ENCODE results near the gene TEX48. TPM values are rescaled to one million over a fixed set of nuclear protein-coding genes. Genes with fewer than 3 reads are reported as not detected.

TEX48 gene
- total RNA-seq, 2 donors from 2014 or later, result not detected

GRCh38 chr9:114701988-114702387 is 20.0 kb upstream of the TEX48 start:
- no peak for DNase-seq (ENCODE audit: low spot score)
- intact Hi-C loops (cut with DNase I), result no loop called here
- Histone ChIP-seq H3K27me3 (replicated peaks; ENCODE audit: insufficient read depth) (no peaks in the 10 kb centered on the region), H3K36me3 (no peaks in the 10 kb centered on the region), H3K4me1 (replicated peaks) (no peaks in the 10 kb centered on the region), H3K27ac (no peak overlapping the region), H3K9me3 (no peaks in the 10 kb centered on the region), H3K4me3 (no peak overlapping the region)
- no peak for TF ChIP-seq POLR2A (IDR thresholded peaks at IDR 0.05)
- TF ChIP-seq POLR2AphosphoS5 (IDR thresholded peaks at IDR 0.05), result no peak
- no peak for TF ChIP-seq CTCF (IDR thresholded peaks at IDR 0.05)

- intact Hi-C loops (cut with DNase I), result no loop called here
- WGBS, result 97% methylated on average over 4 of the region's 4 CpGs
Observed at GRCh38 chr9:114697951-114698351, 16.0 kb upstream of the TEX48 start.

GRCh38 chr9:114696814-114697544 is 15.0 kb upstream of the TEX48 start:
- TF ChIP-seq POLR2A (IDR thresholded peaks at IDR 0.05) (no peak), POLR2AphosphoS5 (IDR thresholded peaks at IDR 0.05) (no peak), CTCF (IDR thresholded peaks at IDR 0.05) (no peak)
- H3K4me1 ChIP-seq (replicated peaks), result no peaks in the 10 kb centered on the region
- no peaks in the 10 kb centered on the region for H3K9me3 ChIP-seq
- WGBS, result 85% methylated on average over 7 of the region's 7 CpGs
- H3K27ac ChIP-seq, result no peak overlapping the region
- intact Hi-C loops (cut with DNase I), result no loop called here
- H3K4me3 ChIP-seq, result no peak overlapping the region
- no peaks in the 10 kb centered on the region for H3K36me3 ChIP-seq
- no peaks in the 10 kb centered on the region for H3K27me3 ChIP-seq (replicated peaks; ENCODE audit: insufficient read depth)
- no peak for DNase-seq (ENCODE audit: low spot score)

More at GRCh38 chr9:114697951-114698351, 16.0 kb upstream of the TEX48 start:
- H3K36me3 ChIP-seq, result no peaks in the 10 kb centered on the region
- no peaks in the 10 kb centered on the region for H3K9me3 ChIP-seq
- no peak overlapping the region for H3K4me3 ChIP-seq
- H3K27me3 ChIP-seq (replicated peaks; ENCODE audit: insufficient read depth), result no peaks in the 10 kb centered on the region
- H3K4me1 ChIP-seq (replicated peaks), result no peaks in the 10 kb centered on the region
- H3K27ac ChIP-seq, result no peak overlapping the region
- DNase-seq (ENCODE audit: low spot score), result no peak
- TF ChIP-seq POLR2AphosphoS5 (IDR thresholded peaks at IDR 0.05), result no peak
- TF ChIP-seq CTCF (IDR thresholded peaks at IDR 0.05), result no peak
- no peak for TF ChIP-seq POLR2A (IDR thresholded peaks at IDR 0.05)

- TF ChIP-seq CTCF (IDR thresholded peaks at IDR 0.05), result no peak
- no peak for TF ChIP-seq POLR2A (IDR thresholded peaks at IDR 0.05)
- TF ChIP-seq POLR2AphosphoS5 (IDR thresholded peaks at IDR 0.05), result no peak
- Histone ChIP-seq H3K36me3 (no peaks in the 10 kb centered on the region), H3K27me3 (replicated peaks; ENCODE audit: insufficient read depth) (no peaks in the 10 kb centered on the region), H3K9me3 (no peaks in the 10 kb centered on the region), H3K27ac (no peak overlapping the region), H3K4me3 (no peak overlapping the region), H3K4me1 (replicated peaks) (no peaks in the 10 kb centered on the region)
- no peak for DNase-seq (ENCODE audit: low spot score)
- intact Hi-C loops (cut with DNase I), result no loop called here
- 92% methylated on average over 2 of the region's 2 CpGs for WGBS
Observed at GRCh38 chr9:114695948-114696347, 14.0 kb upstream of the TEX48 start.

- no peak overlapping the region for H3K4me3 ChIP-seq
- H3K27me3 ChIP-seq (replicated peaks; ENCODE audit: insufficient read depth), result no peaks in the 10 kb centered on the region
- WGBS, result 94% methylated on average over 6 of the region's 6 CpGs
- DNase-seq (ENCODE audit: low spot score), result no peak
- TF ChIP-seq POLR2A (IDR thresholded peaks at IDR 0.05), result no peak
- no peak for TF ChIP-seq POLR2AphosphoS5 (IDR thresholded peaks at IDR 0.05)
- no peak for TF ChIP-seq CTCF (IDR thresholded peaks at IDR 0.05)
- H3K36me3 ChIP-seq, result no peaks in the 10 kb centered on the region
- no peak overlapping the region for H3K27ac ChIP-seq
- intact Hi-C loops (cut with DNase I), result no loop called here
- no peaks in the 10 kb centered on the region for H3K4me1 ChIP-seq (replicated peaks)
- no peaks in the 10 kb centered on the region for H3K9me3 ChIP-seq
Observed at GRCh38 chr9:114694719-114695269, 12.8 kb upstream of the TEX48 start.
